GM18517 (cell line): ENCODE measurements around the gene SPATA31E1.
"Not testable (repeated sequence)": the region's sequence is repeated elsewhere in the genome, so short reads cannot be mapped to it uniquely, and the experiment has no call there.

Source experiments
- ATAC-seq: cut with Tn5 transposase; IDR thresholded peaks from one replicate; pipeline ENCODE4 v1.9.1; 2021; ENCODE audit warnings: mild to moderate bottlenecking, moderate library complexity; ENCODE audit not compliant: unreplicated experiment

The SPATA31E1 gene

DNA sequence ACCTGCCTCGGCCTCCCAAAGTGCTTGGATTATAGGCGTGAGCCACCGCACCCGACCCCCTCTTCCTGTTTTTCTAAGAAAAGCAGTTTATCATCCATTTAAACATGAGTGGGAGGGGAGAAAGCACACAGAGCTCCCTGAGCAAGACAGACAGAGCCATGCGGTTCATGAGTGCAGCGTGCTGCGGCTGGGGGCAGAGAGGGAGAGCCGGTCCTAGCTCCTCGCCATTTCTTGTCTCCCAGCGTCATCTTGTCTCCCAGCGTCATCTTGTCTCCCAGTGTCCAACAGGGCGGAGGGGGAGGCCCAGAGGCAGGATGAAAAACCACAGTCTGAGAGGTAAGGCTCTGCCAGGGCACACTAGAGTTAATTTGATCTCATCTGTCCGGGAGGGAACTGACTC is 36.3 kb downstream of the SPATA31E1 start:
- ATAC-seq = not testable (repeated sequence)

DNA sequence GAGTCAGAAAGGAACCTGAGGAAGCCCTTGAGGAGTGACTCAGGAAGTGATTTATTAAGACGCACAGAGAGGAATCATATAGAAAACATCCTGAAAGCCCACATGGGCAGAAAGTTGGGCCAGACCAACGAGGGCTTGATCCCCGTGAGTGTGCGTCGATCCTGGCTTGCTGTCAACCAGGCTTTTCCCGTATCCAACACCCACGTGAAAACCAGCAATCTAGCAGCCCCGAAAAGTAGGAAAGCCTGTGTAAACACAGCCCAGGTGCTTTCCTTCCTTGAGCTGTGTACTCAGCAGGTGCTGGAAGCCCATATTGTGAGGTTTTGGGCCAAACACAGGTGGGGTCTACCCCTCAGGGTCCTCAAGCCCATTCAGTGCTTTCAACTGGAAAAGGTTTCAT is 38.9 kb downstream of the SPATA31E1 start:
- not testable (repeated sequence) for ATAC-seq

DNA sequence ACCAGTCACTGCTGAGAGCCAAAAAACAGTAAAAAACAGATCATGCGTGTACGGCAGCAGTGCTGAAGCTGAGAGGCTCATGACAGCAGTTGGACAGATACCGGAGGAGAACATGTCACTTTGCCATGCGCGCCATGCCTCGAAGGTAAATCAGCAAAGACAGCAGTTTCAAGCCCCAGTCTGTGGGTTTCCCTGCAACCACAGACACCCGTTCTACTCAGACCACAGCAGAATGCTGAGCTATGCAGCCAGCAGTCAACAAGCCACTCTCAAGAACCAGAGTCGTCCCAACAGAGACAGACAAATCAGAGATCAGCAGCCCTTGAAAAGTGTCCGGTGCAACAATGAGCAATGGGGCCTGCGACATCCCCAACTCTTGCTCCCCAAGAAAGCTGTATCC is 40.3 kb downstream of the SPATA31E1 start:
- ATAC-seq = not testable (repeated sequence)

DNA sequence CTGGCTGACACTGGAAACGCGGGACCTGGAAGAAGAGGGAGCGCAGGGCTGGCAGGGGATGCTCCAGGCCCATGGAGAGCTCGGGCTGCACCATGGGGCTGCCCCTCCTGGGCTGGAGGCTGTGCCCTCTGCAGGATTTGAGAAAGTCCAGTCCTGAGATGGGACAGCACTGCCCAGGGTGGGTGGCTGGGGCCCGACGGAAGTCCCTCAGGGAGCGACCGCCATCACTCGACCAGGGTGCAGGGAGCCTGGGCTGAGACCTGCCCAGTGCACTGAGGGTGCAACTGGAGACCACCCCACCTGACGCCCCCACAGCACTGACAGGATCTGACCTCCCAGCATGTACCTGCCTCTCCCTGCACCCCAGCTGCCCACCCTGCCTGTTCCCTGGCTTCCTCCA is 42.2 kb downstream of the SPATA31E1 start:
- ATAC-seq = not testable (repeated sequence)

DNA sequence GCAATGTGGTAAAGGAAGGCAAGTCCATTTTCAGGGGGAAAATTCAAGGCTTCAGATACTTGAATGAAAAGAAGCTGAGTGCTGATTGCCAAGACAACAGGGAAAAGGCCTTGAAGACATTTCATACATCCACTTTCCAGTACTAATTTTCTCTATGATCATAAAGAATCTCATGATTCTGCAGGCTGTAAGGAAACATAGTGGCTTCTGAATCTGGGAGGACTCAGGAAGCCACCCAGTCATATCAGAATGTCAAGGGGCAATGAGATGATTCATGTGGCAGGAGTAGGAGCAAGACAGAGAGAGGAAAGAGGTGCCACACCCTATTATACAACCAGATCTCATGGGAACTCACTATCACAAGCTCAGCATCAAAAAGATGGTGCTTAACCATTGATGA is 46.5 kb downstream of the SPATA31E1 start:
- not testable (repeated sequence) for ATAC-seq

DNA sequence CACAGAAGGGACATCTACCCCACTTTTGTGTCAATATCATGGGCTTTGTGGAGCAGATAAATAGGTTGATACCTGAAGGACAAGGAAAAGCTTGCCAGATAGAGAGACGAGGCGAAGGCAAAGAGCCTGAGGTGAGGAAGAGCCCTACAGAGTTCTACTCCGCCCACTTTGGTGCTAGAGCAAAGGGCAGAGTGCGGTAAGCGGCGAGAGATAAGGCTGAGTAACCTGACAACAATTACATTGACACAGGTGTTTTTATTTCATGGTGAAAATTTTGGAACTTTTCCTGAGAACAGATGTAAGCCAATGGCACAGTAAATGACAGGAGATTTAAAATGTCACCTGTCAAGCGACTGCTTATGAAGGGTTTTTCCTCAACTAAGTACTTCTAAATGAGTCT is 51.8 kb downstream of the SPATA31E1 start:
- ATAC-seq = not testable (repeated sequence)

DNA sequence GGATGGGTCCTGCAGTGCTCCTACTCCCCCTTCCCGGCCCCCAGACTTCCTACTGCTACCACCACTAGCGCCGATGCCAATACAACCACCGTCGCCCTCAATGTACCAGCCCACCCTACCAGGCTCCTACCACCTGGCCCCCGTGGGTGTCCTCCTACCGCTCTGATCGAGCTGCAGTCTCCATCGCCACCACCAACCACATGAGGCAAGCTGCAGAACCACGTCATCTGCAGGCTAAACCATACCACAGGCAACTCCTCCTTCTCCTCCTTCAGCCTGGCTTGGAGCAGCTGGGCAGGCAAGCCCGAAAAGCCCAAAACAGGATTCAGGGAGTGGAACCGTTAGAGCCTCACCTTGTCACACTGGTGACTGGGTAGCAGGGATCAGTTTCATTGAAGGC is 54.7 kb downstream of the SPATA31E1 start:
- ATAC-seq = not testable (repeated sequence)

DNA sequence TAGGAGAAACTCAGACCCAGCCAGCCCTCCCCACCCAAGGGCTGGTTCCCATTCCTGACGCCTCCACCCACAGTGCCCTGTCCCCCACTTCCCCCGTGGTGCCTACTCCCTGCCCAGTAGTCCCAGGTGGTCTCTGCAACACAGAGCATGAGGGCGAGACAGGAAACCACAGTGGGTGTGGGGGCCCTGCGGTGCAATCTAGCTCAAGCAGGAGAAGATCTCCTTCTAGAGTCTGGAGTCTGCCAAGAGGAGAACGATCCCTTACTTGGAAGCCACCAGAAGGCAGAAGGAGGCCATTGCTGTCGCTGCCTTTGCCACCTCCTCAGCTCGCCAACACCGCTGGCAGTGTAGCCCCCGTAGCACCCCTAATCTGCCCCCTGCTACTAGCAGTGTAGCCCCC is 55.2 kb downstream of the SPATA31E1 start:
- not testable (repeated sequence) for ATAC-seq

DNA sequence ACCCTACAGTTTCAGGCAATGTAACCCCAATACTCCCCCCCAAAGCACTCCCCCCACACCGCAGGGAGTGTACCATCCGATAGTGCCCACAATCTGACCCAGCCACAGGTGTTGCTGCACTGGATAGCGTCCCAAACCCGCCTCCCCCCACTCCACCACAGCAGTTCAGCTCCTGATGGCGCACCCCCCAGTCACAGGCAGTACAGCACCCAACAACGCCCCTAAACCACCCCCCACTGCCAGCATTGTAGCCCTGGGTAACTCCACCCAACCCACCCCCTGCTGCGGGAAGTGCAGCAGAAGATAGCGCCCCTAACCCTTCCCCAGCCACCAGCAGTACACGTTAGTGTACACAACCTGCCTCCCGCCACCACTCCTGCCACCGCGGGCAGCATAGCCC is 55.7 kb downstream of the SPATA31E1 start:
- ATAC-seq = not testable (repeated sequence)
